HUES6 (cell line): ENCODE measurements around the gene PLEKHA7.

Experiments
- H3K27ac ChIP-seq: 2 replicates; pipeline ENCODE4 v1.7.0; 2013; ENCODE audit warnings: low read depth, mild to moderate bottlenecking, low read length, inconsistent platforms
- H3K27me3 ChIP-seq: 2 replicates; pipeline ENCODE4 v1.6.1; 2013; ENCODE audit warnings: low read length; ENCODE audit not compliant: control insufficient read depth, insufficient read depth
- H3K36me3 ChIP-seq: 2 replicates; pipeline ENCODE4 v1.6.1; 2013; ENCODE audit warnings: low read length; ENCODE audit not compliant: control insufficient read depth, insufficient read depth
- H3K4me1 ChIP-seq: 2 replicates; pipeline ENCODE4 v1.6.1; 2013; ENCODE audit warnings: low read length; ENCODE audit not compliant: control insufficient read depth, insufficient read depth
- H3K4me3 ChIP-seq: 2 replicates; pipeline ENCODE4 v1.5.1; 2013; ENCODE audit warnings: low read depth, low read length
- H3K9ac ChIP-seq: one replicate; pipeline ENCODE4 v1.6.1; 2013; ENCODE audit warnings: mild to moderate bottlenecking, low read length
- H3K9me3 ChIP-seq: 2 replicates; pipeline ENCODE4 v1.6.1; 2013; ENCODE audit warnings: low read depth, low read length; ENCODE audit not compliant: control insufficient read depth, insufficient read depth

The PLEKHA7 gene

GRCh38 chr11:16962146-16962545 is 52.1 kb downstream of the PLEKHA7 start:
- H3K9ac ChIP-seq: no peak overlapping the region
- H3K4me1 ChIP-seq: peaks cover 22% of the 10 kb centered on the region
- no peaks in the 10 kb centered on the region for H3K9me3 ChIP-seq
- H3K36me3 ChIP-seq: no peaks in the 10 kb centered on the region
- H3K27me3 ChIP-seq: no peaks in the 10 kb centered on the region
- H3K27ac ChIP-seq: no peak overlapping the region
- no peak overlapping the region for H3K4me3 ChIP-seq

DNA sequence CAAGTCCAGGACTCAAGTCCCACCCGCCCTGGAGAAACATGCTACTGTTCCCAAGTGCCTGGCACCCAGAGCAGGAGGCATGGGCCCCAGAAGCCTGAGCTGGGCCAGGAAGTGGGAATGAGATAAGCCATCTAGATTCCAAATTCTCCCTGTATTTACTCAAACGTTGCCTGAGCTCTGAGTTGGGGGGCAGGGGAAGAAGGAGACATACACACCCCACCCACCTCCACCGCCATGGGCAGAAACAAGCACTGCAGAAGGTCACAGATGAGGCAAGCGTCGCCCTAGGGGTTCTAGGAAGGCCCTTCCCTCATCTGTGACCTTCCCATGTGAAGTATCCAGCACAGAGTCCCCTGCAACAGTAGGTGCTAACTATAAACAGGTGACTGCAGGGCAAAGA is 54.0 kb downstream of the PLEKHA7 start:
- no peaks in the 10 kb centered on the region for H3K9me3 ChIP-seq
- no peak overlapping the region for H3K27ac ChIP-seq
- no peaks in the 10 kb centered on the region for H3K36me3 ChIP-seq
- H3K27me3 ChIP-seq: no peaks in the 10 kb centered on the region
- H3K4me3 ChIP-seq: no peak overlapping the region
- H3K4me1 ChIP-seq: peaks cover 32% of the 10 kb centered on the region
- H3K9ac ChIP-seq: no peak overlapping the region

DNA sequence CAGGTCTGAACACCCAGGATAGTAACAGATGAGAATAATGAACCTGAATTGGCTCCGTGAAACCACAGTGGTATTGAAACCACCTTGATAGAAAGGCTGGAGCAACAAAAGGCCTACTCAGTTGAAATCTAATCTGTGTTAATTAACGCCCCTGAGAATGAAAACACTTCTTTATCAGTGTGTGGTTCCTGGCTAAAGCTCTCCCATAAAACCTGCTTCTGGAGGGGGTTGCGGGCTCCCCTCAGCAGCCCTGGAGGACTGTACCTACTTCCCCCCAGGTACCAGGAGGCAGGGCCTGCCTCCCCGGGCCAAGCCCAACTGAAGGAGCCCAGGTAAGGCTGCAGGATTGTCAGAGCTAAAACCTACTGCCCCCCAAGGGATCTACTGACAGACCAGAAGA is 54.6 kb downstream of the PLEKHA7 start:
- H3K9me3 ChIP-seq: no peaks in the 10 kb centered on the region
- no peak overlapping the region for H3K27ac ChIP-seq
- no peak overlapping the region for H3K9ac ChIP-seq
- no peaks in the 10 kb centered on the region for H3K36me3 ChIP-seq
- no peak overlapping the region for H3K4me3 ChIP-seq
- peaks cover 32% of the 10 kb centered on the region for H3K4me1 ChIP-seq
- H3K27me3 ChIP-seq: no peaks in the 10 kb centered on the region

DNA sequence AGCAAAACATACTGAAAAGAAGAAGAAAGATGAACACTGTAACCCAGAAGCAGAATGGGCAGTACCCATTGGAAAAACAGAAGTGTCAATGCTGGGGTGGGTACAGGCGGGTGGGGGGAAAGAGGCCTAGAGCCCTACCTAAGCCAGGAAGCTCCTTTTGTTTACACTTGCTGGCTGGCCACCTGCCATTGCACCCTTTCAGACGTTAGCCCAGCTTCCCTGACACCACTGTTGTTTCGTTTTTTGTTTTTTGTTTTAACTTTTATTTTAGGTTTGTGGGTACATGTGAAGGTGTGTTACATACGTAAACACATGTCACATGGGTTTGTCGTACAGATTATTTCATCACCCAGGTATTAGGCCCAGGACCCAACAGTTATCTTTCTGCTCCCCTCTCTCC is 55.4 kb downstream of the PLEKHA7 start:
- Histone ChIP-seq H3K27me3 (no peaks in the 10 kb centered on the region), H3K9ac (no peak overlapping the region), H3K9me3 (no peaks in the 10 kb centered on the region), H3K36me3 (no peaks in the 10 kb centered on the region), H3K27ac (no peak overlapping the region), H3K4me1 (peaks cover 32% of the 10 kb centered on the region), H3K4me3 (no peak overlapping the region)

GRCh38 chr11:16956538-16957153 is 57.6 kb downstream of the PLEKHA7 start:
- no peak overlapping the region for H3K4me3 ChIP-seq
- H3K36me3 ChIP-seq: no peaks in the 10 kb centered on the region
- no peaks in the 10 kb centered on the region for H3K9me3 ChIP-seq
- no peak overlapping the region for H3K27ac ChIP-seq
- no peak overlapping the region for H3K9ac ChIP-seq
- no peaks in the 10 kb centered on the region for H3K27me3 ChIP-seq
- peaks cover 32% of the 10 kb centered on the region for H3K4me1 ChIP-seq

GRCh38 chr11:16953663-16954062 is 60.6 kb downstream of the PLEKHA7 start:
- Histone ChIP-seq H3K9me3 (no peaks in the 10 kb centered on the region), H3K9ac (no peak overlapping the region), H3K4me1 (peaks cover 13% of the 10 kb centered on the region), H3K27ac (no peak overlapping the region), H3K27me3 (no peaks in the 10 kb centered on the region), H3K4me3 (no peak overlapping the region), H3K36me3 (no peaks in the 10 kb centered on the region)

DNA sequence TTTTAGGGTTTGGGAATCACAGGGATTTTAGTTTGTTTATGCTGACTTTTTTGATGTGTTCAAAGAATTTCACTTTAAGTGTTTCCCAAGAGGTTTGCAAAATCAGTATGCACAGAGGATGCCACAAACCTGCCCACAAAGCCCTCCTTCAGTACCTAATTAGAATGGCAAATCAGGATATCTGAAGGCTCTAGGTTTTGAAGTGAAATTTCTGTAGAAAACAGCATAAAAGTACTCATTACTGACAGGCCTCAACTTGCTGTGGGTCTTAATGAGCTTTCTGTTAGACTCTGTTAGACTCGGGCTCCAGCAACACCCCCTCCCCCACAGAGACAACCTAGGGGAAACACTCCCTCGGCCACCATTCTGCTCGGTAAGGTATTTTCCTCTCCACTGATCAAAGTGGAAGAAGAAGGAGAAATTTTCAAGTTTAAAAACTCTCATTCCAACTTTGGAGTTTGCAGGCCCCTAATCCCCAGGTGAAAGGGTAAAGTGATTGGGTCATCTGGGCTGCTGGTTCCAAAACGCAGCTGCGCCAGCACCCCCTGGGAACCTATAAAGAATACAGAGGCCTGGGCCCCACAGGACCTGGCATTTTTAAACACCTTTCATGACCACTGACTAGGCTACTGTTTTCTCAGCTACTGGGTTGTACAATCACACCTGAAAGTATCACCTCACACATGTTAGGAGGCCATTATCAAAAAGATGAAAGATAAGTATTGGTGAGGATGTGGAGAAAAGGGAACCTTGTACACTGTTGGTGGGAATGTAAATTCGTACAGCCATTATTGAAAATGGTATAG is 67.5 kb downstream of the PLEKHA7 start:
- H3K4me1 ChIP-seq: peaks cover 11% of the 10 kb centered on the region; the same call in 1 of the 2 replicates
- H3K4me3 ChIP-seq: no peak overlapping the region
- no peak overlapping the region for H3K9ac ChIP-seq
- H3K27me3 ChIP-seq: no peaks in the 10 kb centered on the region
- no peaks in the 10 kb centered on the region for H3K9me3 ChIP-seq
- no peaks in the 10 kb centered on the region for H3K36me3 ChIP-seq
- no peak overlapping the region for H3K27ac ChIP-seq

- Histone ChIP-seq H3K27me3 (no peaks in the 10 kb centered on the region), H3K9me3 (no peaks in the 10 kb centered on the region), H3K9ac (no peak overlapping the region), H3K27ac (no peak overlapping the region), H3K4me1 (peaks cover 11% of the 10 kb centered on the region; the same call in 1 of the 2 replicates), H3K36me3 (no peaks in the 10 kb centered on the region), H3K4me3 (no peak overlapping the region)
These were observed 68.3 kb downstream of the PLEKHA7 start for GRCh38 chr11:16945671-16946469.

- no peaks in the 10 kb centered on the region for H3K27me3 ChIP-seq
- H3K36me3 ChIP-seq: no peaks in the 10 kb centered on the region
These were observed 71.3 kb downstream of the PLEKHA7 start for GRCh38 chr11:16942911-16943310.

GRCh38 chr11:16942342-16942741 is 71.9 kb downstream of the PLEKHA7 start:
- peaks cover 11% of the 10 kb centered on the region; the same call in 1 of the 2 replicates for H3K4me1 ChIP-seq
- H3K27me3 ChIP-seq: no peaks in the 10 kb centered on the region
- H3K9ac ChIP-seq: no peak overlapping the region
- H3K36me3 ChIP-seq: no peaks in the 10 kb centered on the region
- no peak overlapping the region for H3K27ac ChIP-seq
- no peaks in the 10 kb centered on the region for H3K9me3 ChIP-seq
- H3K4me3 ChIP-seq: no peak overlapping the region

More at GRCh38 chr11:16942911-16943310, 71.3 kb downstream of the PLEKHA7 start:
- no peak overlapping the region for H3K4me3 ChIP-seq
- H3K9ac ChIP-seq: no peak overlapping the region
- H3K4me1 ChIP-seq: peaks cover 11% of the 10 kb centered on the region; the same call in 1 of the 2 replicates
- H3K27ac ChIP-seq: no peak overlapping the region
- no peaks in the 10 kb centered on the region for H3K9me3 ChIP-seq

DNA sequence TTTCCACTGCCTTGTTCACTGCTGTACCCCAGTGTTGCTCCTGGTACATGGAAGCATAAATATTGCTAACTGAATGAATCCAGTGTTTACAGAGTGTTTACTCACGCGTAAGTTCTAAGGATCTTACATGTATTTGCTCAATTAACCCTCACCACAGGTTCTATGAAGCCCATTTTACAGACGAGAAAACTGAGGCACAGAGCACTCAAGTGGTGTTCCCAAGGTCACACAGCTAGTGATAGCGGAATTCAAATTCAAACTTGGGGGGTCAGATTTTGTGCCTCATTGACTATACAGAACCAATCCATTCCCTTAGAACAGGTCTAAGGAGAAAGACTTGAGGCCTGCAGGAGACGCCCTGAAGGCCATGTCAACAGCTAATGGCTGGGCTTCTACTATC is 72.3 kb downstream of the PLEKHA7 start:
- no peaks in the 10 kb centered on the region for H3K36me3 ChIP-seq
- no peak overlapping the region for H3K4me3 ChIP-seq
- H3K4me1 ChIP-seq: peaks cover 10% of the 10 kb centered on the region; the same call in 1 of the 2 replicates
- no peaks in the 10 kb centered on the region for H3K9me3 ChIP-seq
- H3K9ac ChIP-seq: no peak overlapping the region
- H3K27ac ChIP-seq: no peak overlapping the region
- H3K27me3 ChIP-seq: no peaks in the 10 kb centered on the region
